GM18505 (cell line): ENCODE results near the gene OAS2.

Source experiments
- ATAC-seq: cut with Tn5 transposase; IDR thresholded peaks from one replicate; pipeline ENCODE4 v1.9.1; 2021; ENCODE audit not compliant: unreplicated experiment
- POLR2A ChIP-seq: IDR thresholded peaks from 4 replicates; pipeline ENCODE4 v1.6.1; 2011; ENCODE audit warnings: borderline replicate concordance; ENCODE audit not compliant: insufficient read depth, insufficient read length; ENCODE audit errors: extremely low read depth

The OAS2 gene

DNA sequence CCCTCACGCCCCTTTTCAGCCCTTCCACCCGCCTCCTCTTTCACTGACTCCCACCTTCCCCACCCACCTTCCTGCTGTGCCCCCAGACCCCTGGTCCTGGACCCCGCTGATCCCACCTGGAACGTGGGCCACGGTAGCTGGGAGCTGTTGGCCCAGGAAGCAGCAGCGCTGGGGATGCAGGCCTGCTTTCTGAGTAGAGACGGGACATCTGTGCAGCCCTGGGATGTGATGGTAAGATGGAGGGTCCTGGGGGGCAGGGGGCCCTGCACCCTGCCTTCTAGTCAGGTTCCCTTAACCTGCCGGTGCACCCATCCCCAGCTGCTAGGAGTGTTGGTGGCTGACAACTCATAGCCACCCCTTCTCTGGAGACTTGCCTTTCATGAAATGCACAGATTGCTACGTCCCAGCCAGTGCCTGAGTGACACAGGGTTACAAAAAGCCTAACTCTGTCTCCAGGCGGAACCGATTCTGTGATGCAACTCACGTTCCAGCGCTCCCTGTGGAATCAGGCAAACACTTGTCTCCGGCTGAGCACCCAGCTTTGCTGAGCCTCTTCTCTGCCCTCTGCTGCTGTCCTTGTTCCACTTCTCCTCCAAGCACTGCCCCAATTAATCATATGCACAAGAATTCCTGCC, 15.0 kb upstream of the OAS2 start:
- ATAC-seq = no peak
- TF ChIP-seq POLR2A = no peak

GRCh38 chr12:112964067-112964670, 14.2 kb upstream of the OAS2 start:
- TF ChIP-seq POLR2A = no peak

GRCh38 chr12:112964915-112965314, 13.4 kb upstream of the OAS2 start:
- ATAC-seq = no peak
- TF ChIP-seq POLR2A = no peak

More at GRCh38 chr12:112964067-112964670, 14.2 kb upstream of the OAS2 start:
- no peak for ATAC-seq

GRCh38 chr12:112965643-112966042, 12.7 kb upstream of the OAS2 start:
- ATAC-seq = no peak
- TF ChIP-seq POLR2A = no peak

DNA sequence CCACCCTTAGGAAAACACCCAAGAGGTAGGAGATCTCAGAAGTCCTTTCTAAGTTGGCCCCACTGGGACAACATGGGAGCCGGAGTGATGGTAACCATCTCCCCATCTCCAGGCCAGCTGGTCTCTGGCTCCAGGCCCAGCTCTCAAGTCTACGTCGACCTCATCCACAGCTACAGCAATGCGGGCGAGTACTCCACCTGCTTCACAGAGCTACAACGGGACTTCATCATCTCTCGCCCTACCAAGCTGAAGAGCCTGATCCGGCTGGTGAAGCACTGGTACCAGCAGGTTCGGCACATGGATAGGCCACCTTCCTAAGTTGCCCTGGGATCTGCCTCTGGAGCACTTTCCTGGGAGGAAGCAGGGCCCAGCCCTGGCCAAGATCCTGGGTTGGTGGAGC, 11.0 kb upstream of the OAS2 start:
- no peak for ATAC-seq
- no peak for TF ChIP-seq POLR2A

- ATAC-seq = no peak
- TF ChIP-seq POLR2A = no peak
These were observed 10.5 kb upstream of the OAS2 start for GRCh38 chr12:112967858-112968257.

- TF ChIP-seq POLR2A = no peak
- ATAC-seq = no peak
These were observed 8.6 kb upstream of the OAS2 start for GRCh38 chr12:112969547-112970306.

DNA sequence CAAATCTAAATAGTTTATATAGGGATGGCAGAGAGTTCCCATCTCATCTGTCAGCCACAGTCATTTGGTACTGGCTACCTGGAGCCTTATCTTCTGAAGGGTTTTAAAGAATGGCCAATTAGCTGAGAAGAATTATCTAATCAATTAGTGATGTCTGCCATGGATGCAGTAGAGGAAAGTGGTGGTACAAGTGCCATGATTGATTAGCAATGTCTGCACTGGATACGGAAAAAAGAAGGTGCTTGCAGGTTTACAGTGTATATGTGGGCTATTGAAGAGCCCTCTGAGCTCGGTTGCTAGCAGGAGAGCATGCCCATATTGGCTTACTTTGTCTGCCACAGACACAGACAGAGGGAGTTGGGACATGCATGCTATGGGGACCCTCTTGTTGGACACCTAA, 7.9 kb upstream of the OAS2 start:
- no peak for ATAC-seq
- TF ChIP-seq POLR2A = no peak

- ATAC-seq = no peak
- TF ChIP-seq POLR2A = no peak
These were observed 7.1 kb upstream of the OAS2 start for GRCh38 chr12:112971248-112971647.

DNA sequence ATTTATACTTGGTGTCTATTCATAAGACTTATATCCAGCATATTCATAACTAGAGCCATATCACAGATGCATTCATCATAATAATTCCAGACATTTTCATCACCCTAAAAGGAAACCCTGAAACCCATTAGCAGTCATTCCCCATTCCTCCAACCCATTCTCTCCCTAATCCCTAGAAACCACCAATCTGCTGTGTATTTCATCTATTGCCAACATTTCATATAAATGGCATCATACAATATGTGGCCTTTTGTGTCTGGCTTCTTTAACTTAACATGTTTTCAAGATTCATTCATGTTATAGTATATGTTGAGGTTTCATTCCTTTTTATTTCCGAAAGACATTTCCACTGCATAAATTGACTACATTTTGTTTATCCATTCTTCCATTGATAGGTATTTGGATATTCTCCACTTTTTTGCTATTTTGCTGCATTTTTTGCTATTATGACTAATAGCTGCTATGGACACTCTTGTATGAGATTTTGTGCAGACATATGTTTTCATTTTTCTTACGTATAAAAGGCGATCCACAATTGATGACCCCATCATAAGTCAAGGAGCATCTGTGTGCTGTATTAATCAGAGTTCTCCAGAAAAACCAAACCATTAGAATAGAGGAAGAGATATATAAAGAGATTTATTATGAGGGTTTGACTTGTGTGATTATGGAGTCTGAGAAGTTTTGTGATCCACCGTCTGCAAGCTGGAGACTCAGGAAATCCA, 5.1 kb upstream of the OAS2 start:
- ATAC-seq = no peak
- no peak for TF ChIP-seq POLR2A

DNA sequence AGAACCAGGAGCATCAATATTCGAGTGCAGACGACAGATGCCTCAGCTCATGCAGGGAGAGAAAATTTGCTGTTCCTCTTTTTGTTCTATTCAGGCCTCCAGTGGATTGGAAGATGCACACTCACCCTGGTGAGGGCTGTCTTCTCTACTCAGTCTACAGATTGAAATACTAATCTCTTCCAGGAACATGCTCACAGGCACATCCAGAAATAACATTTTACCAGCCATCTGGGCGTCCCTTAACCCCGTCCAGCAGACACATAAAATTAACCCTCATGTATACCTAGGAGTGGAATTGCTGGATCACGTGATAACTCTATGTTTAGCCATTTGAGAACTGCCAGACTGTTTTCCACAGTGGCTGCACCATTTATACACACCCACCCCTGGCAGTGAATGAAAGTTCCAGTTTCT, 4.5 kb upstream of the OAS2 start:
- no peak for ATAC-seq
- TF ChIP-seq POLR2A = no peak

- no peak for ATAC-seq
- no peak for TF ChIP-seq POLR2A
These were observed 3.4 kb upstream of the OAS2 start for GRCh38 chr12:112974904-112975303.

- no peak for ATAC-seq
- TF ChIP-seq POLR2A = no peak
These were observed 1.2 kb upstream of the OAS2 start for GRCh38 chr12:112977139-112977538.
